ENCODE data around the gene NPEPL1. TPM values are rescaled to one million over a fixed set of nuclear protein-coding genes. Genes with fewer than 3 reads are reported as not detected.
A peak's percentile ranks its signal among the peaks of the same experiment; 100 is the strongest.

The NPEPL1 gene
- total and polyA plus RNA-seq, 2 experiments from 2014 or later = 37.5 to 49.8 TPM

GRCh38 chr20:58688840-58689239 is 3.8 kb upstream of the NPEPL1 start:
- H3K79me2 ChIP-seq (ENCODE audit: insufficient read depth) = peaks cover 8% of the 10 kb centered on the region
- H3K27ac ChIP-seq = no peak overlapping the region
- H3K36me3 ChIP-seq (ENCODE audit: low read depth) = no peaks in the 10 kb centered on the region
- DNase-seq = no peak
- no peak for TF ChIP-seq EZH2 (IDR thresholded peaks at IDR 0.05; ENCODE audit: insufficient read depth, poor library complexity, severe bottlenecking)
- no peak for TF ChIP-seq EZH2phosphoT487 (IDR thresholded peaks at IDR 0.05; ENCODE audit: insufficient read depth, low read depth)
- H3K4me1 ChIP-seq (ENCODE audit: insufficient read depth) = peaks cover 25% of the 10 kb centered on the region
- no peaks in the 10 kb centered on the region for H3K9me2 ChIP-seq (ENCODE audit: insufficient read depth)
- in situ Hi-C loops (cut with MboI) = no loop called here
- H3K9me3 ChIP-seq (ENCODE audit: low read depth) = no peaks in the 10 kb centered on the region
- no peak overlapping the region for H3K4me2 ChIP-seq (ENCODE audit: unreplicated experiment)
- 65 to 68% methylated on average over 6 of the region's 6 CpGs for WGBS, 2 experiments (ENCODE audit: low coverage in 1 of 2, low lambda C conversion rate in 2 of 2, missing lambda C conversion rate in 2 of 2)
- H3K9ac ChIP-seq = no peak overlapping the region
- H3K27me3 ChIP-seq (replicated peaks; ENCODE audit: insufficient read depth) = no peaks in the 10 kb centered on the region
- no peak overlapping the region for H3K4me3 ChIP-seq
- H3F3A ChIP-seq (ENCODE audit: insufficient read depth) = peaks cover 27% of the 10 kb centered on the region
- H4K20me1 ChIP-seq (ENCODE audit: insufficient read depth) = no peaks in the 10 kb centered on the region
- no peak overlapping the region for H2AFZ ChIP-seq

DNA sequence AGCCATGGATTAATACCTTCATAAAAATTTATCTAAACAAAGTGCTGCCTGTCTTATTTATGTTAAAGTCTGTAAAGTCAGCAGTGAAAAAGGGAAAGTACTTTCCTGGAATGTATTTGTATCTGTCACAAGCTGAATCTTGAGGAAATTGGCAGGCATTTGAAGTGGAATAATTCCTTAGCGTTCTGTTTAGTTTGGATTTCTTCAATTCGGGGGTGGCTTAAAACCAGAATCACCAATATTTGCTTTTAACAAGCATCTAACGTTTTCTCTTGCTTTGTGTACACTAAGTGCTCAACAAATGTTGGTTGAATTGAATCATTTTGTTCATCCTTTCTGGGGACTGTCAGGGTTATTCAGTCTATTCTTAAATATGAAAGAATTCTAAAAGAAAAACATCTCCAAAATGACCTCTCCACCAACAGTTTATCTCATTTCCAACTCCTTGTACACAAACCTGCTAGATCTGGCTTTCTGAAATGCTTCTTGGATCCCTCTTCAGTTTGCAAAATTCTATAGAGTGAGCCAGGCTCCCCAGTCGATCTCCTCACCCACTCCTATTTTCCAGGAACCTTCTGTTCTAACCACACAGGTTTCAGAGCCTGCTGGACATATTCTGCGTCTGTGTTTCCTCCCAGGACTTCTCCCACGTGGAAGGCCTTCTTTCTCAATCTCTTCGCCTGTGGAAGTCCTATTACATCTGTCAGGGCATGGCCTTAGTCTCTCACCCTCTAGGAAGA is 2.0 kb upstream of the NPEPL1 start:
- in situ Hi-C loops (cut with MboI) = no loop called here
- H3K9ac ChIP-seq = peak overlapping the region; percentile 21
- H3K4me3 ChIP-seq = no peak overlapping the region
- H4K20me1 ChIP-seq (ENCODE audit: insufficient read depth) = no peaks in the 10 kb centered on the region
- peak overlapping the region; percentile 74 for H2AFZ ChIP-seq
- no peaks in the 10 kb centered on the region for H3K27me3 ChIP-seq (replicated peaks; ENCODE audit: insufficient read depth)
- peak overlapping the region; percentile 89 for H3K27ac ChIP-seq
- H3K4me2 ChIP-seq (ENCODE audit: unreplicated experiment) = no peak overlapping the region
- peaks cover 25% of the 10 kb centered on the region for H3K4me1 ChIP-seq (ENCODE audit: insufficient read depth)
- peak; percentile 63 for DNase-seq
- no peaks in the 10 kb centered on the region for H3K36me3 ChIP-seq (ENCODE audit: low read depth)
- H3F3A ChIP-seq (ENCODE audit: insufficient read depth) = peaks cover 27% of the 10 kb centered on the region
- TF ChIP-seq EZH2phosphoT487 (IDR thresholded peaks at IDR 0.05; ENCODE audit: insufficient read depth, low read depth) (no peak), EZH2 (IDR thresholded peaks at IDR 0.05; ENCODE audit: insufficient read depth, poor library complexity, severe bottlenecking) (no peak)
- WGBS, 2 experiments (ENCODE audit: low coverage in 1 of 2, low lambda C conversion rate in 2 of 2, missing lambda C conversion rate in 2 of 2) = 12 to 16% methylated on average over 7 of the region's 7 CpGs
- H3K79me2 ChIP-seq (ENCODE audit: insufficient read depth) = peaks cover 16% of the 10 kb centered on the region
- H3K9me2 ChIP-seq (ENCODE audit: insufficient read depth) = no peaks in the 10 kb centered on the region
- H3K9me3 ChIP-seq (ENCODE audit: low read depth) = no peaks in the 10 kb centered on the region

DNA sequence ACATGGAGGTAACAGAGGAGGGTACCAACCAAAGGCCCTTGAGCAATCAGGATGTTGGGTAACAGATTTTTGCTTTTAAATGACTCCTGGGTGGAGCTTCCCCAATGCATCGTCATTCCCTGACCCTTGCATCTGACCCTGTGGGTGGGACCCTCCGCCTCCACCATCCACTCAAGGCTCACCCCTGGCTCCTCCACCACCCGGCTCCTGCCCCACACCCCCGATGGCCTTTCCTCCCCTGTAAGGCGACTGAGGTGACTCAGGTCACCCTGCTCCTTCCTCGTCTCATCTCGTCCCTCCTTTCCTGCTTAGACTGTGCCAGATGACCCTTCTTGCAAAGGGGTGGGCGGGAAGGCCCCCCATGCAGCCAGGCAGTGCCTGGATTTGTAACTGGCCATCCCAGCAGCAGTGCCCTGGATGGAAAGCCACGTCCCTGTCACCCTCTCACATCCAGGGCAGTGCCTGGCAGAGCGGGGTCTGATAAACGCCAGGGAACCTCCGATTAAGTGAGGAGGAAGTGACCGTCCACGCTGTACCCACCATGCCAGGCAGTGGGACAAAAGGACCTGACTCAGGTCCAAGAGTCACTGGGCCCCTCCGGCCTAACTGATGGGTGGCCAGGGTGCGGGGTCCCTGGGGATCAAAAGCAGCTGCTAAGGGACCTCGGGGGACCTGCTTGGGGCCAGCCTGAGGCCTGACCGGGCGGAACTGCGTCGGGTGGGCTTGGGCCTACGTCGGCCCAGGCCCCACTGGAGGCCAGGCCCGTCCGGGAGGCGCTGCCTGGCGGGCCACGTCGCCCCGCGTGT is 624 bp upstream of the NPEPL1 start:
- no peak for TF ChIP-seq EZH2phosphoT487 (IDR thresholded peaks at IDR 0.05; ENCODE audit: insufficient read depth, low read depth)
- no peak for TF ChIP-seq EZH2 (IDR thresholded peaks at IDR 0.05; ENCODE audit: insufficient read depth, poor library complexity, severe bottlenecking)
- Histone ChIP-seq H3K36me3 (ENCODE audit: low read depth) (no peaks in the 10 kb centered on the region), H2AFZ (peak overlapping the region; percentile 92), H3K9me3 (ENCODE audit: low read depth) (no peaks in the 10 kb centered on the region), H4K20me1 (ENCODE audit: insufficient read depth) (no peaks in the 10 kb centered on the region), H3K79me2 (ENCODE audit: insufficient read depth) (peaks cover 16% of the 10 kb centered on the region), H3F3A (ENCODE audit: insufficient read depth) (peaks cover 27% of the 10 kb centered on the region), H3K27me3 (replicated peaks; ENCODE audit: insufficient read depth) (no peaks in the 10 kb centered on the region), H3K4me2 (ENCODE audit: unreplicated experiment) (peak overlapping the region; percentile 21), H3K4me3 (0 out of 2 replicates have a peak overlapping the region, but pooled peaks have one; percentile 24), H3K9ac (peak overlapping the region; percentile 94), H3K9me2 (ENCODE audit: insufficient read depth) (no peaks in the 10 kb centered on the region), H3K27ac (peak overlapping the region; percentile 89), H3K4me1 (ENCODE audit: insufficient read depth) (peaks cover 25% of the 10 kb centered on the region)
- in situ Hi-C loops (cut with MboI) = no loop called here
- DNase-seq = peak; percentile 50
- 49 to 63% methylated on average over 23 to 29 of the region's 31 CpGs for WGBS, 2 experiments (ENCODE audit: low coverage in 1 of 2, low lambda C conversion rate in 2 of 2, missing lambda C conversion rate in 2 of 2)

DNA sequence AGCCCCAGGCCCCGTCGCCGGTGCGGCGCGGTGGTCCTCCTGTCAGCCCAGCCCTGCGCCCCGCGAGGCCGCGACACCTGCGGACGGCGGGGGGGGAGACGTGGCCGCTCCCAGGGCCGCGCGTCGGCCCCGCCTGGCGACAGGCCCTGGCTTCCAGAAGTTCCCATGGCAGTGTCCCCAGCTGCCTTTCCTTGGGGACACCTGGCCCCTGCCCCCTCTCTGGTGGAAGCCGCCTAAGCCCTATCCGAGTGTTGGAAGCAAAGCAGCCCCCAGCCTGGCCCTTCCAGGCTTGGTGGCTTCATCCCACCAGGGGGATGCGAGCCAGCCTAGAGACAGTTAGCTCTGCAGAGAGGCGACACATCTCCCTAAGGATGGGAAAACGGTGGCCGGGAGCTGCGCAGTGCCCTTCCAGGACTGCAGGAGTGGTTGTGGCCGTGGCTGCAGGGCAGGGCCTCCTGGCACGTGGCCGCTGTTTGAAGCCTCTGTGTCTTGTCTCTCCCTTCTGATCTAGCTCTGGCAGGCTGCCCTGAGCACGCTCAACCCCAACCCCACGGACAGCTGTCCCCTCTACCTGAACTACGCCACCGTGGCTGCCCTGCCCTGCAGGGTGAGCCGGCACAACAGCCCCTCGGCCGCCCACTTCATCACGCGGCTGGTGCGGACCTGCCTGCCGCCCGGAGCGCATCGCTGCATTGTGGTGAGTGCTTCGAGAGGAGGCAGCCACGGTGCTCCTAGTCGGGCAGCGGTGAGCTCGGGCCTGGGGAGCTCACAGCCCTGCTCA is 816 bp downstream of the NPEPL1 start:
- no peaks in the 10 kb centered on the region for H3K9me3 ChIP-seq (ENCODE audit: low read depth)
- peak; percentile 43 for DNase-seq
- H2AFZ ChIP-seq = peak overlapping the region; percentile 65
- peaks cover 16% of the 10 kb centered on the region for H3K79me2 ChIP-seq (ENCODE audit: insufficient read depth)
- H3K27ac ChIP-seq = peak overlapping the region; percentile 9; the same call in 1 of the 2 replicates
- H3K4me1 ChIP-seq (ENCODE audit: insufficient read depth) = peaks cover 25% of the 10 kb centered on the region
- peak overlapping the region; percentile 86 for H3K9ac ChIP-seq
- in situ Hi-C loops (cut with MboI) = no loop called here
- no peaks in the 10 kb centered on the region for H3K9me2 ChIP-seq (ENCODE audit: insufficient read depth)
- H3K4me3 ChIP-seq = peak overlapping the region; percentile 69
- WGBS, 2 experiments (ENCODE audit: low coverage in 1 of 2, low lambda C conversion rate in 2 of 2, missing lambda C conversion rate in 2 of 2) = 43 to 56% methylated on average over 40 to 49 of the region's 51 CpGs
- no peaks in the 10 kb centered on the region for H3K27me3 ChIP-seq (replicated peaks; ENCODE audit: insufficient read depth)
- H3K36me3 ChIP-seq (ENCODE audit: low read depth) = no peaks in the 10 kb centered on the region
- H3K4me2 ChIP-seq (ENCODE audit: unreplicated experiment) = peak overlapping the region; percentile 98
- no peaks in the 10 kb centered on the region for H4K20me1 ChIP-seq (ENCODE audit: insufficient read depth)
- peaks cover 27% of the 10 kb centered on the region for H3F3A ChIP-seq (ENCODE audit: insufficient read depth)
- no peak for TF ChIP-seq EZH2 (IDR thresholded peaks at IDR 0.05; ENCODE audit: insufficient read depth, poor library complexity, severe bottlenecking)
- TF ChIP-seq EZH2phosphoT487 (IDR thresholded peaks at IDR 0.05; ENCODE audit: insufficient read depth, low read depth) = no peak
